Hematopoietic multipotent progenitor cell treated with erythropoietin and hydrocortisone succinate and interleukin-3 and kit ligand, for 15 days (in vitro differentiated cells): ENCODE results near the gene TNS1.

ENCODE experiments used
- DNase-seq: peaks from one replicate; pipeline ENCODE4 v3.0.0-alpha.2; 2015; ENCODE audit warnings: low spot score

The TNS1 gene

DNA sequence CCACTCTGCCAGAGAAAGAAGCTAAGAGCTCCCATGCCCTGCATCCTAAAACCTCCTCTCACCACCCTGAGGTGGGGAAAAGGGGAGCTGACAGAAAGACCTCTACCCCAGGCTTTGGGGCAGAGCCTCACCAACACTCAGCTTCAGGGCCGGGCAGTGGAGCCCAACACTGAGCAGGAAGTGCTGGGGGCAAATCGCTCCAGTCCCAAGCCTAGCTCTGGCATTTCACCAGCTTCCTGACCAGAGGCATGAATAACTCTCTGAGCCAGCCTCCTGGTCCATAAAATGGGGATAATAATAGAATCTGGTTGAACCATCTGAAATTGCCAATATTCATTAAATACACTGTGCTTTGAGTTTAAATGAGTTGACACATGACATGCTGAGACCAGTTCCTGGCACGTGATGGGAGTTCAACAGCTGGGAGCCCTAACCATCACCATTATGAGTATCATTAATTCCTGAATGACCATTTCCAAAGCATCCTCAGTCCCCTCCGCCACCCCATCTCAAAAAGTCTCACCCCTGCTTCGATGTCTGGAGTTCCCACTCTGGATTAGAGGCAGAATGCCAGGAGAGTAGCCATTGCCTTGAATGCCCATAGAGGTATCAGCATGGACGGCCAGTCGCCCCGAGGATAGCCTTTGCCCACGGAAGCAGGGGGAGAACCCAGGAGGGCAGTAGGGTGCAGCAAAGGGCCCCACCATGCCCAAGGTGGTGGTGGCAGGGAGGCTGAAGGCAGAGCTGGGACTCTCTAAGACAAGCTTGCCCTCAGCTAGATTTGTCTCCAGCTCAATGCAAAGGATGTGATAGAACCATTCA is 153.4 kb downstream of the TNS1 start:
- DNase-seq: no peak

- no peak for DNase-seq
Observed at GRCh38 chr2:217848351-217848957, 154.3 kb downstream of the TNS1 start.

DNA sequence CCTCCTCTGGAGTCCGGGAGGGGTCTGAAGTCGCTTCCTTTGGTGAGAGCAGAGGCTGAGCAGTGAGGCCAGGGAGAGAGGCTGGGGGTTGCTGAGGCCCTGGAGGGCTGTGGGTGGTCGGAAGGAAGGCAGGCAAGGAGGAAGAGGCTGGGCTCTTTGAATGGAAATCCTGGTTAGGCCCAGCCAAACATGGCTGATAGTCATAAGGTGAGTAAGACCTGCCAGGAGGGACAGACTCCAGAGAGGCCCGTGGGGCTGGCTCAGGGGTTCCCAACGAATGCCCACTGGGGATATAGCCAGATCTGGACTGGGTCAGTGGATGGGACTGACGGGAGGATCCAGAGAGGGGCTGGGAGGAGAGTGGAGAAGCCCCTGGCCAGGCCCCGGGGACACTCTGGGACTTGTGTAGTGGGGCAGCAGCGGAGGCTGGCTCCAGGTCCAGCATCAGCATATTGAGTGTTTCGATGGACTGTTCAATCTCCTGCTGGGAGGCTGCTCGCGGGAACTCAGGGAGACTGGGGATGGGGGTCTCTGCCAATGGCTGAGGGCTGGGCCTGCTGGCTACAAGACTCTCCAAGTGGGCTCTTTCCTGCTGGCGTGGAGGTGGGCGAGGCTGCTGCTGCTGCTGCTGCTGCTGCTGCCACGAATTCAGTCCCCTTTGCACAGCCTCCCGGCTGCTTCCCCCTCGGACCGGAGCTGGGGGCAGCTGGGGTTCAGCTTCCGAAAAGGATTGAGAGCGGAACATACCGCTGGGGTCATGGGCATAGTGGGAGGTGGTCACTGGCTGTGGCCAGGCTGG is 155.0 kb downstream of the TNS1 start:
- no peak for DNase-seq

DNA sequence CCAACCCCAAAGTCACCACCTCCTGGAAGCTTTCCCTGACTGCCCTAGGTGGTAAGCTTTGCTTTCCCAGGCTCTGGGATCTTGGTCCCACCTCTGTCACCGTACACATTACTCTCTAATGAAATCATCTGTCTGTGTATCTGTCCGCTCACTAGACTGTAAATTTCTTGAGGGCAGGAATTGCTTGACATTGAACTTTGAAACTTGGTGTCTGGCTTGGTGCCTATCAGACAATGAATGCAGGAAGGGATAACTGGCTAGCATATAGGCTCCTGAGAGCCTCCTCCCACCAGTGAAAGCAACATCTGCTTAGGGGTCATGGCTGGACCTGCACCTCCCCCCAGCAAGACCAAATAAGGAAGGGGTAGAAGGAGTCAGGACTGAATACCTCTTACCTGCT is 155.7 kb downstream of the TNS1 start:
- peak; percentile 81 for DNase-seq

DNA sequence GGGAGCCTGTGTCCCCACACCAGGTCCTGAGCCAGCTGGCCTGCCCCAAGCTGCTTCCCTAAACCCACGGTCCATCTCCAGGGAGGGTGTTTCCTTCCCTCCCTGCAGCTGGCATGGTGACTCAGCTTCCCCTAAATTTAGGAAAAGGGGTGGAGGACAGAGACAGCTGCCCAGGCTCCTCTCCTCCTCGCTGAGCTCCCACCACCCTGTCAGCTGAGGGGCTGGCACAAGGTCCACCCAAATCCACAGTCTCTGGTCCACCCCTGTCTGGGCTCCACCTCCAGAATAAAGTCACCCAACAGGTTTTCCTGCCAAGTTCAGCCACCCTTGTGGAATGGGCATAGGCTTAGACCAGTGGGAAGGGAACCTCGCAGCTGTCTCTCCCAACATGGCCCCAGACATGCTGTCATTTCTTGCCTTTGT is 156.5 kb downstream of the TNS1 start:
- no peak for DNase-seq

- DNase-seq: no peak
Observed at GRCh38 chr2:217845301-217845700, 157.5 kb downstream of the TNS1 start.

DNA sequence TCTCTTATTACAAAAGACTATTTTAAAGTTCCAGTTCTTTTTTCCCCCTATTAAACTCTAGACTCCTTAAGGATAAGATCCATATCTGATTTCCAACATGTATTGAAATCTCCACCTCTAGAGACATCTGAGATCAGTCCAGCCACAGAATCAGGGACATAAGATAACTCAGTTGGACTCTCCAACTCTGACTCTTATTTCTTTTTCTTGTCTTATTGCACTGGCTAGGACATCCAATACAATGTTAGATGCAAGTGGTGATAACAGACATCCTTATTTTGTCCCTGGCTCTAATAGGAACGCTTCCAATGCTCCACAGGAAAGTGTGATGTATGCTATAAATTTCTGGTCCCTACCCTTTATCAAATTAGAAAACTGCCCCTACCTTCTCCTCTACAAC is 158.1 kb downstream of the TNS1 start:
- DNase-seq: no peak

- DNase-seq: no peak
Observed at GRCh38 chr2:217843324-217843723, 159.5 kb downstream of the TNS1 start.

DNA sequence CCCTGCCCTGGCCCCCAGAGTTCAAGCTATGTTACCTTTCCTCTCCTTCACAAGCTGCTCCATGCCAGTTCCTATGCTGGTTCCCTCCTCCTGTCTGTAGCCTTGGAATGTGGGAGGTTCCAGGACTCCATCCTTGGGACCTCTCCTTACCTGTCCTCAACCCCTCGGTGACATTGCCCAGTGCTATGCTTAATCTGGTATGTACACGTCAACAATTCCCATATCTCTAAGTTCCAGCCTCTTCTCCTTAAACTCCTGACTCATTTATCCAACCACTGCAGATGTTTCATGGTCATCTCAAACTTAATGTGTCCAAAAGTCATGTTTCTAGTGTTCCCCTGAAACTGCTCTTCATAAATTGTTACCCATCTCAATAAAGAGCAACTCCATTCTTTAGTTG is 160.8 kb downstream of the TNS1 start:
- peak; percentile 95 for DNase-seq

- peak; percentile 29 for DNase-seq
Observed at GRCh38 chr2:217840522-217840921, 162.3 kb downstream of the TNS1 start.

- DNase-seq: no peak
Observed at GRCh38 chr2:217839750-217840107, 163.1 kb downstream of the TNS1 start.

DNA sequence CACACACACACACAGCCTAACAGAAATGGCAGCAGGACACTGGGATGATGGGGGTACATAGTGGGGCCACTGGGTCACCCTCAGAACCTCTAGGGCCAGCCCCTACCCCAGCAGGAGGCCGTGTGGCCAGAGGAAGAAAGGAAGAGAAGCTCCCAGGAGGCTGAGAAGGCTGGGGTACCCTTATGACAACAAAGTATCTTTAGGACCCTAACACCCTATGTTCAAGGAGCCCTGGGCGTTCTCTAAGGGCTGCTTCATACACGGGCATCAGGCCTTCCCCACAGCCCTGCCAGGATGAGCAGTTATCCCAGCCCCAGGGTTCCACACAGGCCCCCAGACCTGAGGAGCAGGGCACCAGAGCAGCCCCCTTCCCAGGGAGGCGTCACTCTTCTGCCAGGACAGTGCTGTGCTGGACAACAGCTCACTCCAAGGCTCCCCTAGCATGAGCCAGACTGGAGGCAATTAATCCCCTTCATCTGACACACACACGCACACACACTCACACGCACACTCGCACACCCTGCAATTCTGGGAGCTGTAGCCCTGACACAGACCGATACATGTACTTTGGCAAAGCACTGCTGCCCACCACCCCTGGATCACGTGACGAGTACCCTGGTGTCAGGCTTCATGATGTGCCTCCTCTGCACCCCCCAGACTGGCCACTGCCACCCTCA is 163.6 kb downstream of the TNS1 start:
- peak; percentile 36 for DNase-seq

GRCh38 chr2:217838409-217838831 is 164.4 kb downstream of the TNS1 start:
- DNase-seq: no peak

DNA sequence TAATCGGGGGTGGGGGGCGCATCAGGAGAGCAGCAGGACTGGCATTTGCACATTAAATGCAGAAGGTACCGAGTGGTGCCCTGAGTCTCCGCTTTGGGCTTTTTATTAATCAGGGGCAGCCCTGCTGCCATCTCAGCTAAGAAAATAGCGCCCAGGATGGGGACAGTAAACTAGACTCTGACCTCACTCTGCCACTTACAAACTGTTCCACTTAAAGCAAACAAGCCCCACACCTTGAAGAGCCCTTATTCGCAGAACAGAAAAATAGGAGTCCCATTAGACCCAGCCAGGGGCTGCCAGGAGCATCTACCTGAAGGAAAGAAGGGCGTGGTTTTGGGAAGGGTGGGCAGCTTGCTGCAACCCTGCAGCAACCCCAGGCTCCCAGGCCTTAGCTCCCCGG is 165.3 kb downstream of the TNS1 start:
- no peak for DNase-seq

DNA sequence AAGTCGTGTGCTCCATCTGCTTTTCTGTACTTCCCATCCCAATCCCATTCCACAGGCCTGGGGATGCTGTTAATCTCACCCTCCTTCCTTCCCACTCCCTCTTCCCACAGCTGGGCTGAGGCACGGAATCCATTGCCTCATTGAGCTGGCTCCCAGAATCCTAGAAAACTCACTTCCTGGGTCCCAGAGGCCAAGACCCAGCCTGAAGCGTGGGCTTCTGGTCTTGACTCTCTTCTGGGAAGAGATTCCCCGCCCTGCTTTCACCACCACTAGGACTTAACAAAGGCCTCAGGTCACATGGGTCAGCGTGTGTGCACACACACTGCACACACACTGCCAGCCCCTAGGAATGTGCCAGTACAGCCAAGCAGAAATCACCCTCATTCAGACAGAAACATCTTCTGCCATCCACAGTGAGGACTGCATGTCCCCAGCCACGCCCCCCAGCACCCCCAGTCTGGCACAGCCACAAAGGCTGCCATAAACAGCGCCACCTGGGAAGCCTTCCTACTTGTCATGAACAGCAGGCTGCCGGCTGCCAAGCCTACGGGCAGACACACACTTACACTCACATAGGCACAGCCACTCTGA is 165.8 kb downstream of the TNS1 start:
- peak; percentile 81 for DNase-seq

DNA sequence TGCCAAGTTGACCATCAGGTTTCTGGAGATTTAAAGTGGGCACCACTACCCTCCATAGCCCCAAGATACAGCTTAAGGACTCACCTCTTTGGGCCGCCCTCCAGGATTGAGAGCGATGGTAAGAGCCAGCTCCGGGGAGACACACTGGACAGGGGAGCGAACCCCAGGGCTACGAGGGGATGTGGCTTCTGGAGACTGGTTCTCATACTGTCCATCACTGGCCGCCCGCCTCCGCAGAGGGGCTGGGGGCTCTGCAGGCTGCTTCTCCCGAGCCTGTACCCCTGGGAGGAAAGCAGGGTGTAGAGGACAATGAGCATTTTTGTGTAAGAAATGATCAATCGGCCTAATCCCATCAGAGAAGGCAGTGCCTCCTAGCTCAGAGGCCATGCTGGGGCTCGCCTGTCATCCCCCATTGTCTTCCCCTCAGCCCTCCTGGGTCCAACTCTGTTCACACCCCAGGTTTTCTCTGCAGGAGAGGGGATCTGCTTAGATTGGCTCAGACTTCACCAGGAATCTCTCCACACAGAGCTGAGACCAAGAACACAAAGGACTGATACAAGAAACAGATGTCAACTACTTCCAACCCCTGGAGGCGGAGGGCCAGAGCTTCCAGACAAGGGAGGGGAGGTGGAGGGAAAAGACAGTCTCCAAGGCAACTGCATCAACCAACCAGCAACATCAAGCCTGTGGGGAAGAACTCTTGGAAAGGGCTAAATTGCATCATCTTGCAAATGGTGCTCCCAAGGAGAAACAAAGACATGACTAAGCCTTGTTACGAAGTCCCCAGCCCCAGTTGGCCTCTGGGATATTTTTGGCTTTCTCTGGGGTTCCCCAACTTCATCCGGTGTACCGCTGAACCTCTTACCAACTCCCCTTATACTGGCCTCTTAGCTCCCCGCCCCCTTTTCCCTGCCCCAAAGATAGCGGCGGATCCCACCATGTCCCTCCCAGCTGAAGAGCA is 166.6 kb downstream of the TNS1 start:
- no peak for DNase-seq

- no peak for DNase-seq
Observed at GRCh38 chr2:217834744-217835513, 167.9 kb downstream of the TNS1 start.

DNA sequence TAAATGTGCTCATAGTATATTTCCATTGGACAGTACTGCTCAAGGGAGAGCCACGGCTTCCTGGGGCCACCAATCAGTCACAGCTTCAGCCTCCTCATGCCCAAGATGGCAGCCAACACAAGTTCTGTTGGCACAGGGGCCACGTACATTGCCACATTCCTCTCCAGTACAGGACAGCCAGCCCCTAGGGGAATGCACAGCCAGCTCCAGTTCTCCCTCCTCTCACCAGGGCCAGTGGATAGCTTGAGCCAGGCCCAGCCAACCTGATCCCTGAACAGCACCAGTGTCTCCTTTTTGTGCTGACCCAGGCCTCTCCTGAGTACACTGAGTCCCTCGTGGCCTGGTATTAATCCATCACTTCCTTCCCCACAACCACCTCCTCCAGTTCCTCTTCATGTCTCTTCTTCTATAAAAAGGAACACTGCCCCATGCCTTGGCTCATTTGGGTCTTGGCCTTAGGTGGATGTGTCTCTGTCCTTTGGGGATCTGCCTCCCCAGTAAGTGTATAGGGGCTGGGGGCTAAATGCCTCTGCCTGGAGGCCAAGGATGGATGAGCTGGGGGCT is 168.7 kb downstream of the TNS1 start:
- no peak for DNase-seq

GRCh38 chr2:217833439-217833838 is 169.4 kb downstream of the TNS1 start:
- no peak for DNase-seq

DNA sequence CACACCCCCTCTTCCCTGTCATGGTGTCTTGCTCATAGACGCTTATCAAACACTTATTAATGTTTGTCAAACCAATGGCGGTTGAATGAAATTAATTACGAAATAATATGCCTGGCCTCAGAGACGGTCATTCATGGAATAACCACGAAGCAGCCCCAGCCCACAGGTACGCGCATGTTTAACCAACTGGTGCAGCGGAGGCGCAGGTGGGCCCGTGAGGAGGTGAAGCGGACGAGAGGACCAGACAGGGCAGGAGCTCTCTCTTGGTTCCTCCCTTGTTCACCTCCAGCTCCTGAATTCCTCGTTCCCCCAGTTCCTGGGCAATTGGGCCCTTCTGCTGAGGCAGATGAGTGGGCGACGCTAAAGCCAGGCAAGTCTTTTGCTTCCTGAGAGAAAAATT is 169.8 kb downstream of the TNS1 start:
- no peak for DNase-seq
